Central memory CD8-positive, alpha-beta T cell (primary cell): Measurements from ENCODE around the gene COA8.

Experiments
- ATAC-seq: fragments of 150-1000 bp; cut with Tn5 transposase; replicated peaks from 2 replicates; pipeline ENCODE4 v1.10.0; 2022; ENCODE audit warnings: mild to moderate bottlenecking, moderate FRiP score, moderate number of reproducible peaks; ENCODE audit not compliant: poor library complexity, severe bottlenecking; ENCODE audit errors: extremely low read depth
- DNase-seq, 2 donors: peaks; one replicate each; pipeline ENCODE4 v3.0.0; 2021; ENCODE audit warnings: low spot score in 2 of 2
- H3K27ac Mint-ChIP-seq: one replicate; pipeline ENCODE4 v1.8.0; 2022; ENCODE audit warnings: low read depth, mild to moderate bottlenecking, moderate library complexity, mixed read lengths
- H3K27me3 Mint-ChIP-seq: one replicate; pipeline ENCODE4 v1.8.0; 2022; ENCODE audit warnings: mixed read lengths
- H3K36me3 Mint-ChIP-seq: one replicate; pipeline ENCODE4 v1.8.0; 2022; ENCODE audit warnings: mild to moderate bottlenecking, moderate library complexity, mixed read lengths; ENCODE audit not compliant: insufficient read depth
- H3K4me1 Mint-ChIP-seq: one replicate; pipeline ENCODE4 v1.8.0; 2022; ENCODE audit warnings: mixed read lengths
- H3K4me3 Mint-ChIP-seq: one replicate; pipeline ENCODE4 v1.8.0; 2022; ENCODE audit warnings: mild to moderate bottlenecking, moderate library complexity, mixed read lengths
- H3K9me3 Mint-ChIP-seq: one replicate; pipeline ENCODE4 v1.8.0; 2022; ENCODE audit warnings: mixed read lengths

The COA8 gene

DNA sequence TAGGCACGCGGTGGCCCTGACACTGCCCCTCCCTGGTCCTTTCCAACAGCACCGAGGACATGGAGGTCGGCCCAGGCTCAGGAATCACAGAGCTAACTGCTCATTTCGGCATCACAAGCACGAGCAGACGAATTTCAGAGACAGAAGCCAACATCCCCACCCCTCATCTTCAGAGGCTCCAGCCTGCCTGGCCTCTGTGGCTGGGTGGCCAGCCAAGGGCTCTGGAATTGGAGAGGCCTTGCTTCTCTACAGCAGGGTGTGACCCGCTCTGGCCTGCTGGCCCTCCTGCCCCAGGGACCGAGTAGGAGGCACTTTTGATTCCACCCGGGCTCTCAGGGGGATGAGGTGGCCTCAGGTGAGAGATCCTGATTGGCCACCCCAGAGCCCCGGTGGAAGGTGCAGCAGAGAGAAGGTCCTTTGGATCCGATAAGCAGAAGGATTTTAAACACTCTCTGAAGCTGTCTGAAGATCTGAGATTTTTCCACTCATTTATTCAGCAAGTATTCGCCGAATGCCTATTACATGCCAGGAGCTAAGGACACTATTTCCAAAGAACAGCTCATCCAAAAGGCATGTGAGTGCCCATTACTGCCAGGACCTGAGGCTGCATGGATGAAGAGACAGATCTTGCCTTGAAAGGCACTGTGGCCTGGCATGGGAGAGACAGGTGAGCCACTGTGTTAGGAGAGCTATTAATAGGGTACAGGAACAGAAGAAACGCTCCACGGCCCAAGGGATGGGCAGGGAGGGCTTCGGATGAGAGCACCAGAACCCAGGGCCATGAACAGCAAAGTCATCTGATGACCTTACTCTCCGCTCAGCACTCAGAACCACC, 10.5 kb upstream of the COA8 start:
- no peaks in the 10 kb centered on the region for H3K9me3 Mint-ChIP-seq
- peaks cover 10% of the 10 kb centered on the region for H3K36me3 Mint-ChIP-seq
- H3K4me1 Mint-ChIP-seq = peaks cover 16% of the 10 kb centered on the region
- H3K27me3 Mint-ChIP-seq = no peaks in the 10 kb centered on the region
- no peak for DNase-seq
- no peak for ATAC-seq
- H3K27ac Mint-ChIP-seq = peak overlapping the region; percentile 41
- H3K4me3 Mint-ChIP-seq = no peak overlapping the region

DNA sequence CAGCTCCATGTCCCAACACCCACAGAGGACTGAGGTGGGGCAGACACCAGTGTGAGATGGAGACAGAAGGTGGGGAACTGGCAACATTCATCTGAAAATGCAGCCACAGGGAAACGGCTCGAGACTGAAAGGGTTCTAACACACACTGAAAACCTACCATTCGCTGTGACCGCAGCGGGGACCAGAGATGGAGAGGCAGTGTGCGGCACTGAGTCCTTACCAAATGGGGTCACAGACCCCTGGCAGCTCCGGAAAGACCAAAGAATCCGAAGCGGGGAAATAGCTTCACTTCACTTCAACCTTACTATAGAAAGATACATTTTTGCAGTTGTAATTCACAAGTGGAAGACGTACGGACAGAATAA, 9.9 kb upstream of the COA8 start:
- Mint-ChIP-seq H3K27me3 (no peaks in the 10 kb centered on the region), H3K9me3 (no peaks in the 10 kb centered on the region), H3K27ac (peak overlapping the region; percentile 41), H3K36me3 (peaks cover 11% of the 10 kb centered on the region), H3K4me1 (peaks cover 16% of the 10 kb centered on the region), H3K4me3 (no peak overlapping the region)
- no peak for ATAC-seq
- no peak for DNase-seq

DNA sequence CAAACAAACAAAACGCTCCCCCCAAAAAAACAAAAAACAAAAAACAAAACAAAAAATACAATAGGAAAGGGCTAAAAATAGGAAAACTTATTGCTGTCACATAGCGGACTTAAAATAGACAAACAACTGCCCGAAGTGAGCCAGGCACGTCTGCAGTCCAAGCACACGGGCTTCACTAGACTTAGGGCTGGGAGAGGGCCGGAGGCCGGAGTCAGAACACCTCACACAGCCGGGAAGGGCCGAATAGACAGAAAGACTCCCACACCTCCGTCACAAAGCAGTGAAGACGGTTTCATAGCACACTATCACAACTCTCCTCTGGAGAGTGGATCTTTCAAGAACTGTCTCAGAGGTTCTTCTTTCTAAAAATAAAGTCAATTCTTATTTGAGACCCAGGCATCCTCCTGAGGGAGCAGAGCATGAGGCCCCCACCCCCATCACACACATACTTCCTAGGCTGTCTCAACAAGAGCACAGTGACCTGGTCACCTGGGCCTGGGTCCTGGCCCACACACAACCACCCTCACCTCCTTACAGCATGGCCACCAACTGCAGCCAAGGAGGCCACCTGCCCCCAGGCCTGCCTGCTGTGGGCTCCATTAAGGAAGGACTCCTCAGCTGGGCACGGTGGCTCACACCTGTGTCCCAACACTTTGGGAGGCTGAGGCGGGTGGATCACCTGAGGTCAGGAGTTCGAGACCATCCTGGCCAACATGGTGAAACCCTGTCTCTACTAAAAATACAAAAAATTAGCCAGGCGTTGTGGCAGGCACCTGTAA, 7.0 kb upstream of the COA8 start:
- Mint-ChIP-seq H3K36me3 (peaks cover 25% of the 10 kb centered on the region), H3K4me3 (no peak overlapping the region), H3K4me1 (peaks cover 41% of the 10 kb centered on the region), H3K27ac (no peak overlapping the region), H3K9me3 (no peaks in the 10 kb centered on the region), H3K27me3 (no peaks in the 10 kb centered on the region)
- DNase-seq = no peak
- ATAC-seq = no peak

DNA sequence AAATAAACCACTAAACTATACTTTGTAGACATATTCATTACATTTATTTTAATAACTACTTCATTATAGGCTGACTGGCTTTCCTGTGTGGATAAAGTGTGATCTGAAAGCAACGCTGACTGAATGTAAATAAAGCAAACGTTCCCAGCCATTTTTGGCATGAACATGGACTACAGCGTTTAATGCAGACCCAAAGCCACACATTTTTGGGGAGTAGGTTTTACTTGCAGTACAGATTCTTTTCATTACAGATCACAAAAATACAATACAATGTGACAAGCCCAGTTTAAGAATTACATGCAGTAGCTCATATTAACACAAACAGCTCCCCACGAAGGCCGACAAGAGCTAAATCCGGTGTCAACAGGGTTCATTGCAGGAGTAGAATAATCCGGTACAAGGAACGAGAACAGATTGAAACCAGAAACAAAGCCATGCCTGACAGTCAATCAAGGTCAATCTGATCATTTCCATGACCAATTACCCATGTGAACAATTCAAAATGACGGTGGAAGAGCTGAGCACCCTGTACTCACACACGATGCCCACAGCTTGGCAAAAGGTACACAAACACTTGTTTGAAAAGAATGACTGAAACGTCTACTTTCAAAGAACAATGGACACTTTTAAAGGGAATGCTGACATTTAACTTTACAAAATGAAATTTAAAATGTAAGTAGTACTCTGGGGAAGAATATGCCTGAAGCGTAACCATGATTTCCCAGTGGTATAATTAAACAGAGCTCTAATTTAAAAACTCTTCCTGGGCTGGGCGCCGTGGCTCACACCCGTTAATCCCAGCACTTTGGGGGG, 5.6 kb upstream of the COA8 start:
- Mint-ChIP-seq H3K27ac (no peak overlapping the region), H3K27me3 (no peaks in the 10 kb centered on the region), H3K9me3 (no peaks in the 10 kb centered on the region), H3K4me1 (peaks cover 49% of the 10 kb centered on the region), H3K36me3 (peaks cover 26% of the 10 kb centered on the region), H3K4me3 (no peak overlapping the region)
- DNase-seq (no peak), ATAC-seq (no peak)

DNA sequence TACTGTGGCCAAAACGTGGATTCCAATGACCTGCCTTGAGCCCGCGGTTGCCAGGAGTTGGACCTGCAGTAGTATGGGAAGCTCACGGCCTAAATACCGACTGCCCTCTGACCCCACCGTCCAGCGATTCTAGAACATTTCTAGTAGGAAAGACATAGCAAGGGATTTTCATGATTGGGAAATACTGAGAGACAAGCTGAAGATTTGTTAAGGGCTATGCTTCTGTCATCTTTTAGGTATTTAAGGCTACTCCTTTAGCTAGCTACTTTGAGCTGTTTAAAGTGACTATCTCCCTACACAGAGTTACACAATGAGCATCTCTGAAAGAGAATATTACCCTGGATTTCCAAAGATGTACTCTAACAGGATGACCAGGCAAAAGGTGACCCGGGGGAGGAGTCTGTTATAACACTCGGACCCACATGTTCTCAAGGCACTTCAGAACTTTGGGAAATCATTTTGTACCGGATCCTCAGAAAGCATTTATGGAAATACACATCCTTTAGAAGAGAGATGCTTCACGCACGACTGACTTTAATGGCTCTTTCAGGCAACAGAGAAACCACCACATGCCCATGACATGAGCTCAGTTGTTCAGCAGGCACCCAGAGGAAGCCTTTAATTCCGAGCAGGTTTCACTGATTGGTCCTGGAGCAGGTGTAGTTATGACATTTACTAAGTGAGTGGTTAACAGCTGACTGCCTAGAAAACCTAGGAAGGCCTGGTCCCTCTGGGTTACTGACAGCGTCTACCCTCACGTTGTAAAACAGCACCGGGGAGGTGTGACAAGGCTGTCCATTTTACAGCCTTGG, 4.5 kb upstream of the COA8 start:
- no peak overlapping the region for H3K4me3 Mint-ChIP-seq
- peaks cover 51% of the 10 kb centered on the region for H3K4me1 Mint-ChIP-seq
- H3K9me3 Mint-ChIP-seq = no peaks in the 10 kb centered on the region
- no peak for ATAC-seq
- DNase-seq = no peak
- no peaks in the 10 kb centered on the region for H3K27me3 Mint-ChIP-seq
- peaks cover 31% of the 10 kb centered on the region for H3K36me3 Mint-ChIP-seq
- H3K27ac Mint-ChIP-seq = peak overlapping the region; percentile 53

DNA sequence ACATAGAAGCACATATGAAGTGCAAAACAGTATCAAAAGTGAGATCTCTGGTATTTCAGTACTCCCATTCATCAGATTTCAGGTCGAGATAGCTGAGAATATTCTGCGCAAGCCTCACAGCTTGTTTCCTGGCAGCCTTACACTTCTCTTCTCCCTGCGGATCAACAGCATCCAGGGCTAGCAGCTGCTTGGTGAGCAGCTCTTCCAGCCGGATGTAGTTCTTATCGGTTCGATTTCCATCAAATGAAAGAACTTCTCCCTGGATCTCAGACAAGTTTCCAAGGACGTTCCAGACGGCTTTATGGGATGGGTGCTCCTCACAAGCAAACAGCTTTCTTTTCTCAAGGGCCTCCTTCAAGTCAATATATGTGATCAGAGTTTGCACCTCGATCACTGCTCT, 3.0 kb upstream of the COA8 start:
- Mint-ChIP-seq H3K9me3 (no peaks in the 10 kb centered on the region), H3K4me1 (peaks cover 55% of the 10 kb centered on the region), H3K36me3 (peaks cover 31% of the 10 kb centered on the region), H3K27ac (no peak overlapping the region), H3K4me3 (no peak overlapping the region), H3K27me3 (no peaks in the 10 kb centered on the region)
- ATAC-seq = no peak
- DNase-seq = no peak

DNA sequence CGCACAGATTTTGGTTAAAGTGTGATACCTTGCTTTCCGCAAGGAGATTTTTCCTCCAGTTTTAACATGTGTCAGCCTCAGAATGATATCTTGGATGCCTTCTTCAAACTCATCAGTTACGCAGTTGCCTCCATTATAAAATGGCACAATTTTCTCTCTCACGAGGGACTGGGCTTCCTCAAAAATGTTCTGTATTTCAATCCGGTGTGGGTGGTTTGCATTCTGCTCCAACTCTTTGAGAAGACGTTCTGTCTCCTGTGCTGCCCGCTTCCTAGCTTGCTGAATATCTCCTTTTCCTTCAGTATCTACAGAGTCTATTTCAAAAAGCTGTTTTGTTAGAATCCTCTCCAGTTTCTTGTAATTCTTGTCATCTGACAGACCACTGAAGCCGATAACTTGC, 2.1 kb upstream of the COA8 start:
- Mint-ChIP-seq H3K4me3 (peak overlapping the region; percentile 92), H3K27me3 (no peaks in the 10 kb centered on the region), H3K4me1 (peaks cover 46% of the 10 kb centered on the region), H3K27ac (no peak overlapping the region), H3K9me3 (no peaks in the 10 kb centered on the region), H3K36me3 (peaks cover 30% of the 10 kb centered on the region)
- ATAC-seq = no peak
- no peak for DNase-seq

DNA sequence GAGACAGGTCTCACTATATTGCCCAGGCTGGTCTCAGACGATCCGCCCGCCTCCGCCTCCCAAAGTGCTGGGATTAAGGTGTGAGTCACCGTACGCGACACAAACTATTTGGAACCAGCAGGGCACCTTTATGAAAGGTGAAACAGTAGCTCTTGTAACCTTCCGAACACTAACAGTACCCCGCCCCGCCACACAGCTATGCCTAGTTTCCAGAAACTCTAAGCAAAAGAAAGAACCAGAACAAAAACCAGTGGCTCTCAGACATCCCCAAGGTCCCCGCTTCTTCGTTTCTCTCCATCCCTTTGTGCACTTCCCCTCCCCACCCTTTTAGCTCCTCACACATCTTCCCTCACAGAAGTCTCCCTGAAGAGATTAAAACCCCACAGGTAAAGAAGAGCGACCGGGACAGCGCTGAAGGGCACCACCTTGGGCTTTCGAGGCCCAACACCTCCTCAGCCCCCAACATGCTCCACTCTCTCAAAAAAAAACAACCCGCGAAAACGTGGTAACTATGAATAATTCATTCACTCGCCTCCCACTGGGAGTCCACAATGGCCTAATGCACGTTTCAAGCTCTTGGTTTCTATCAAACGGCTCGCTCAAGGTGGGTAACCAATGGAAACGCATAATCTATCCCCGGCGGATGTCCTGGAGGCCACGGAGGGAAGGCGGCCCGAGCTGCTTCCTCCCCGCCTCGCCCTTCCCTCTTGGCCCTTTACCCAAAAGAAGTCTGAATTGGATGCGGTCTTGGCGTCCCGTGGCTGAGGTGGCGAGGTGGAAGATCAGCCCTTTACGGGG, 1.2 kb upstream of the COA8 start:
- ATAC-seq = peak; percentile 28
- Mint-ChIP-seq H3K4me1 (peaks cover 46% of the 10 kb centered on the region), H3K27me3 (no peaks in the 10 kb centered on the region), H3K36me3 (peaks cover 30% of the 10 kb centered on the region), H3K27ac (peak overlapping the region; percentile 94), H3K9me3 (no peaks in the 10 kb centered on the region), H3K4me3 (peak overlapping the region; percentile 92)
- no peak for DNase-seq

DNA sequence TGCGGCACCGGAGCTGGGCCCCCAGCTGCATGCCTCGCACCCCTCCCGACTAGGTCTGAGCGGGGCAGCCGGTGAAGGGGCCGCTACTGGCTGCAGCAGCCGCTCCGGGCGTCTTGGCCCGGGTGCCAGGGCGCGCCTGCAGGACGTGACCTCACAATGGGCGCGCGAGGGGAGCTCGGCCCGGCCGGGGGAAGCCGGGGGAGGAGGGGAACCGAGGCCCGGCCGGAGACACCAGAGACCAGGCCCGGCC, 656 bp upstream of the COA8 start:
- no peak for ATAC-seq
- Mint-ChIP-seq H3K27ac (peak overlapping the region; percentile 94), H3K36me3 (peaks cover 28% of the 10 kb centered on the region), H3K27me3 (no peaks in the 10 kb centered on the region), H3K9me3 (no peaks in the 10 kb centered on the region), H3K4me1 (peaks cover 46% of the 10 kb centered on the region), H3K4me3 (peak overlapping the region; percentile 92)
- DNase-seq = no peak

DNA sequence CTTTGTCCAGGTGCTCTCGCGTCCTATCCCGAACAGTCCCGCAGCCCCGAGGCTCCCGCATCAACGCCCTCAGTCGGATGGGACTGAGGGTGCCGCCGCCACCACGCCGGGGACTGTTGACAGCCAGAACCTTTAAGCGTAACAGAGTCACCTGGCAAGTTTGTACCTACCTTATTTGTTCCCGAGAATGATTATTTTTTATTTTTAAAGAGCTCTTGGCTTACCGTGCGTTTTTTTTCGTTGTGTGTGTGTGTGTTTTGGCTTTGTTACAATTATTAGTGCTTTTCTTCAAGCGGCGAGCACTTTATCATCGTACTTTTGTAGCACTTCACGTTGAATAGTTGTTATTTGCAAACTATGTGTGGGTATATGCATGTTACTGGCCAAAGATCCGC, 463 bp downstream of the COA8 start:
- ATAC-seq (peak; percentile 24), DNase-seq (no peak)
- peak overlapping the region; percentile 79 for H3K27ac Mint-ChIP-seq
- H3K4me3 Mint-ChIP-seq = peak overlapping the region; percentile 92
- peaks cover 48% of the 10 kb centered on the region for H3K4me1 Mint-ChIP-seq
- H3K9me3 Mint-ChIP-seq = no peaks in the 10 kb centered on the region
- peaks cover 26% of the 10 kb centered on the region for H3K36me3 Mint-ChIP-seq
- H3K27me3 Mint-ChIP-seq = no peaks in the 10 kb centered on the region

DNA sequence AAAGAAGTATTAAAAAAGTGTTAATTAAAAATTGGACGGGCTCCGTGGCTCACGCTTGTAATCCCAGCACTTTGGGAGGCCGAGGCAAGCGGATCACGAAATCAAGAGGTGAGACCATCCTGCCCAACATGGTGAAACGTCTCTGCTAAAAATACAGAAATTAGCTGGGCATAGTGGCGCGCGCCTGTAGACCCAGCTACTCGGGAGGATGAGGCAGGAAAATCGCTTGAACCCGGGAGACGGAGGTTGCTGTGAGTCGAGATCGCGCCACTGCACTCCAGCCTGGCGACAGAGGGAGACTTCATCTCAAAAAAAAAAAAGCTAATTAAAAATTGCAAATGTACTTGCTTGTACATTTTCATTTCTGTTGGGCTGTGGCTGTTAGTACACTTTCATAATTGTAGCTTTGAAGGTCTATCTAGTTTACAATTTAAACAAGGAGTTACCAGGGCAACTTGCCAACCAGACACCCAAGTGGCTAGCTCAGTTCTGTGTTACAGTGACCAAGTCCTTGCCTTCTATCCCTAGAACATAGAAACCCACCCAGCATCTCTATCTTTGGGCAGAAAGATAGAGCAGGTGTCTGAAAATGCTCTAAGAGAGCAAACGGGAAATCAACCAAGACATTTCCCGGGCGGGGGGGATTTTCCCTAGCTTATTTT, 1.2 kb downstream of the COA8 start:
- peaks cover 21% of the 10 kb centered on the region for H3K36me3 Mint-ChIP-seq
- no peaks in the 10 kb centered on the region for H3K9me3 Mint-ChIP-seq
- DNase-seq (no peak), ATAC-seq (no peak)
- peak overlapping the region; percentile 79 for H3K27ac Mint-ChIP-seq
- peaks cover 43% of the 10 kb centered on the region for H3K4me1 Mint-ChIP-seq
- H3K27me3 Mint-ChIP-seq = no peaks in the 10 kb centered on the region
- H3K4me3 Mint-ChIP-seq = peak overlapping the region; percentile 92
